Glutamatergic neuron (in vitro differentiated cells): ENCODE measurements around the gene NR1H4. TPM values are rescaled to one million over a fixed set of nuclear protein-coding genes. Genes with fewer than 3 reads are reported as not detected.
A peak's percentile ranks its signal among the peaks of the same experiment; 100 is the strongest.

Experiments
- DNase-seq: peaks from one replicate; pipeline ENCODE4 v3.0.0; 2022
- H3K27ac Mint-ChIP-seq: one replicate; pipeline ENCODE4 v1.8.0; 2020; ENCODE audit warnings: mild to moderate bottlenecking, mixed read lengths, inconsistent platforms; ENCODE audit not compliant: unreplicated experiment
- H3K27me3 Mint-ChIP-seq: one replicate; pipeline ENCODE4 v1.8.0; 2020; ENCODE audit warnings: mild to moderate bottlenecking, moderate library complexity, mixed read lengths, inconsistent platforms; ENCODE audit not compliant: unreplicated experiment
- H3K36me3 Mint-ChIP-seq: one replicate; pipeline ENCODE4 v1.8.0; 2020; ENCODE audit warnings: mild to moderate bottlenecking, mixed read lengths, inconsistent platforms; ENCODE audit not compliant: unreplicated experiment
- H3K4me1 Mint-ChIP-seq: one replicate; pipeline ENCODE4 v1.8.0; 2020; ENCODE audit warnings: mild to moderate bottlenecking, low read depth, mixed read lengths, inconsistent platforms; ENCODE audit not compliant: unreplicated experiment
- H3K4me3 Mint-ChIP-seq: one replicate; pipeline ENCODE4 v1.8.0; 2020; ENCODE audit warnings: mild to moderate bottlenecking, mixed read lengths, inconsistent platforms; ENCODE audit not compliant: unreplicated experiment
- H3K9me3 Mint-ChIP-seq: one replicate; pipeline ENCODE4 v1.8.0; 2020; ENCODE audit warnings: mild to moderate bottlenecking, moderate library complexity, mixed read lengths, inconsistent platforms; ENCODE audit not compliant: unreplicated experiment
- CTCF ChIP-seq: fragments of 200-600 bp; sonication (generic); IDR thresholded peaks from one replicate; pipeline ENCODE4 v1.5.0; 2021; ENCODE audit not compliant: partially characterized antibody, unreplicated experiment
- total RNA-seq: library from RNA; stranded (reverse); fragmentation: NEBNext Ultra II Directional; extraction: Animal tissue kit (Norgen Biotek cat#: 25700); gene quantifications from one replicate; pipeline ENCODE4 v1.2.1, GENCODE V29; 2021; ENCODE audit not compliant: unreplicated experiment

NR1H4 gene
- total RNA-seq, 1 donor from 2014 or later: not detected

DNA sequence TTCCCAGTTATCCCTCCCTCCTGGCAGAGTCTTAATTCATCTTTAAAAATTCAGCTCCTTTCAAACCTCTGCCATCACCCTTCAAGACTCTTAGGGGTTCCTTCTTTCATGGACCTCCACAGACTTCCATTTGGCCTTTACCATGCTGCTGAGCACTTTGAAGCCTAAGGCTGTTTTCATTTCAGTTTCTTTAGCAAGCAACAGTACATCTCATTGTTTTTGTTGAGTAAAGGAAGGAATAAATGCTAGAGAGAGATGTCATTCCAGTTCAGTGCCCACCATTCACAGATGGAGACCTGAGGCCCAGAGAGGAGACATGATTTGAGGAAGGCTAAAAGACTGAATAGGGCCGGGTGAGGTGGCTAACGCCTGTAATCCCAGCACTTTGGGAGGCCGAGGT, 98.5 kb downstream of the NR1H4 start:
- H3K27me3 Mint-ChIP-seq: peaks cover 5% of the 10 kb centered on the region
- H3K9me3 Mint-ChIP-seq: no peaks in the 10 kb centered on the region
- peaks cover 5% of the 10 kb centered on the region for H3K4me1 Mint-ChIP-seq
- DNase-seq: no peak
- no peak overlapping the region for H3K27ac Mint-ChIP-seq
- peak overlapping the region; percentile 54 for H3K4me3 Mint-ChIP-seq
- TF ChIP-seq CTCF: no peak
- no peaks in the 10 kb centered on the region for H3K36me3 Mint-ChIP-seq

DNA sequence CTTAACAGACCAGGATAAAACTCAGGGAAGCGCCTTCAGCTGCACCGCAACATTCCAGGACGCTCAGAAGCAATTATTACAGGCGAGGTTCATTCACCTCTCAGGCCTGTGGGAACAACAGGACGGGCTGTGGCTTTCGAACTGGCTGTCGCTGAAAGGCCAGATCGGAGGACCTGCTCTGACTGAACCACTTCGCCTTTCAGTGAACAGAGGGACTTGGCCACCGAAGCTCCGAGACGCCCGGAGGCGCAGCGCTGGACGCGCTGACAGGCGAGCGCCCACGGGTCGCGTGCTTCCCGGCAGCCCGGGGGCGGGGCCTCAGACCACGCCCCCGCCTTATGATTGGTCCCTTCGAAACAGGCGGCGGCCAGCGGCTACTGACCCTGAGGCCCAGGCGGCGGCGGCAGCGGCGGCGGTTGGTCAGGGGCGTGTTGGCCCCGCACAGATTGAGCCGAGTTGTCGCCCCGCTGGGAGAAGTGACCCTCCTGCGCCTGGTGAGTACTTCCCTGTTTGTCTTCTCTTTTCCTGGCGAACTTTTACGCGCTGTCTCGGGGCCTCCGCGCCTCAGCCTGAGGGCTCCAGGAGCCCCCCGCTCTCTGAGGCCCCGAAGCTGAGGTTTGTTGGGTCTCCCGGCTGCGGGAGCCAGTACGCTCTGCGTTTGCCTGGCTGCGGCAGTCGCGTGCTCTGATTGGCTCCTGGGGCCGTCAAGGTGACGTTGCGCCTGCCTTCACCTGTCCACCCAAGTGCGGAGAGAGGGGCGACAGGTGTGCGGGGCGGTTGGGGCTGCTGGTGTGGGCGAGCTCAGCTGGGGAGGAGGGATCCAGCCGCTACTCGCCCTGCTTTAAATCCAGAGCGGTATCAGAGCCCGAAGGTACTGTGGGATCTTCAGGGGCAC, 99.9 kb downstream of the NR1H4 start, which contains the start of gene GAS2L3:
Gene GAS2L3 (plus strand): TSS at position 393 of the 895 bp plus-strand sequence. CDS start 21,221 bp downstream, outside the sequence.
- DNase-seq: peak; percentile 93
- no peaks in the 10 kb centered on the region for H3K9me3 Mint-ChIP-seq
- H3K4me3 Mint-ChIP-seq: peak within 1 kb of the TSS; percentile 97
- H3K36me3 Mint-ChIP-seq: no peaks in the 10 kb centered on the region
- no peaks in the 10 kb centered on the region for H3K4me1 Mint-ChIP-seq
- H3K27me3 Mint-ChIP-seq: peaks cover 5% of the 10 kb centered on the region
- peak within 1 kb of the TSS; percentile 31 for H3K27ac Mint-ChIP-seq
- TF ChIP-seq CTCF: no peak

DNA sequence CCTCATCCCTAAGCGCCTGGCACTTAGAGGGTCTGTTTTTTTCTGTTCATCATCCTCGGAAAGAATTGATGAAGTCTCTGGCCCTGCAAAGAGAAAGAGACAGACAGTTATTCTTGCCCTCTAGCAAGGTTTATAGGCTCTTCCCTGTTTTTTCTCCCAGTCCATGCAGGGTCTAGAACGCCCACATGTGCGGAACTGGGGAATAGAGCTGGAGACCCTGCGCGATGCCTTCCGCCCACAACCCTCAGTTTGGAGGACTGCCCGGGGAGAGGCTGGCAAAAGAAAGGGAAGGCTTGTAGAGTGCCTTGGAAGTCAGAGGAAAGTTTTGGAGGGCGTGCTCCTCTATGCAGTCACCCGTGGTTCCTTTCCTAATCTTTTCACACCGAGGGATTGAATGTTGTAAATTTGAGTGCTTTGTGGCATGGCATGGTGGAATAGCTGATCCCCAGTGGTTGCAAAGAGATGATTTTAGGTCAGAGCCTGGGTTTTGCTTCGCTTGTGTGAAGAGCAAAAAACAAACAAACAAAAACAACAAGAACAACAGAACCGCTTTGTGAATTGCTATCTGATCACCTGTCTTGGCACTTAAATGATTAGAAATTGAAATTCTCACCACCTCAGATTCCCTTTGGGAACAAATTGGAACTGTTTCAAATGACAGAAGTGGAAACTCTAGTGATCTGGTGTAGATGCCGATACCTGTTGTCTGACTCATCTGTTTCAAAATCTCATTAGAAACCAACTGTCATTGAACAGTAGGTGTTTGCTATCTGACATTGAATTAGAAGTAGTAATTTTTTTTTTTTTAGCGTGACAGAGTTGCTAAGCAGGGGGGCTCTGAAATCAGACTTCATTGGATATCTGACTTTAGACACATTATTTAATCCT, 100.8 kb downstream of the NR1H4 start:
- Mint-ChIP-seq H3K27me3 (peaks cover 5% of the 10 kb centered on the region), H3K36me3 (no peaks in the 10 kb centered on the region), H3K4me3 (peak overlapping the region; percentile 97), H3K27ac (no peak overlapping the region), H3K9me3 (no peaks in the 10 kb centered on the region), H3K4me1 (no peaks in the 10 kb centered on the region)
- DNase-seq: no peak
- TF ChIP-seq CTCF: no peak

DNA sequence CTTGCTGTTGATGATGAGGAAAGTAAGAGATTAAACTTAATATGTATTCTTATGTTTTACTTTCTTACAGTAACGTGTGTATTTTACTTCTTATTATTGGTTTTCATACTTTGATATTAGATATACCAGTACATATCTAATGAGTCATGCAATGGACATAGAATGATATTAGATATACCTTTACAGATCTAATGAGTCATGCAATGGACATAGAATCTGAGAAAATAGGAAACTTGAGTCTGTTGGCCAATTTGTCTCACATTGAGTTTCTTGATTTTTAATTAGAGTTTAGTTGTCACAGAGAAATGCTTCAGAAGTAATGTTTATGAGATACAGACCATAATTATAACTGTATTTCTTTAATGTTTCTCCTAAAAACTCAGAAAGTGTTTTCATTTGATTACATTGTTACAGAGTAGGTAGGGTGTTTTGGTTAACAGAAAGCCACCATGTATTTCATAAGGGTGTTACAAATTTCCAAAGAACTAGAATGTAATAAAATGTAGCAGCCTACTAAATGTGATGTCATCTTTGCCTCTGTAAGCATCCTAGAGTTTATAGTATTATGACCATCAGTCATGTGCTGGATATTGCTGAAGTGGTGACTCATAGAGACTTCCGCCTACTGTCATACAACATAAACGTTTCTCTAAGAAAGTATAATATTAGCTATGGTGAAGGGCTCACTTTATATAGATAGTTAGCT, 102.8 kb downstream of the NR1H4 start:
- Mint-ChIP-seq H3K4me1 (no peaks in the 10 kb centered on the region), H3K9me3 (no peaks in the 10 kb centered on the region), H3K36me3 (no peaks in the 10 kb centered on the region), H3K27me3 (peaks cover 4% of the 10 kb centered on the region), H3K4me3 (no peak overlapping the region), H3K27ac (no peak overlapping the region)
- DNase-seq: no peak
- TF ChIP-seq CTCF: no peak
